Measurements from ENCODE around the gene TMCC3. TPM values are rescaled to one million over a fixed set of nuclear protein-coding genes. Genes with fewer than 3 reads are reported as not detected.

The TMCC3 gene
- total and polyA plus RNA-seq, 2 donors from 2014 or later, result 6.7 to 14.7 TPM

- H3K4me3 ChIP-seq (ENCODE audit: low read length in 3 of 3), result no peak overlapping the region
- no peaks in the 10 kb centered on the region for H3K27me3 ChIP-seq (ENCODE audit: control insufficient read depth, insufficient read depth, low read length)
- H3K27ac ChIP-seq (ENCODE audit: low read depth in 2 of 2, low read length in 2 of 2), result no peak overlapping the region
- no peak for DNase-seq
- TF ChIP-seq CTCF (IDR thresholded peaks at IDR 0.05; ENCODE audit: borderline replicate concordance, extremely low read depth, insufficient read depth), result no peak
- intact Hi-C loops (cut with DNase I), result no loop called here
- no peak for FAIRE-seq
- no peaks in the 10 kb centered on the region for H3K36me3 ChIP-seq (ENCODE audit: control insufficient read depth in 2 of 3, insufficient read depth in 3 of 3, low read length in 3 of 3)
- H3K4me1 ChIP-seq (ENCODE audit: control insufficient read depth in 2 of 3, insufficient read depth in 2 of 3, low read depth in 1 of 3, low read length in 3 of 3), result no peaks in the 10 kb centered on the region
- H3K9me3 ChIP-seq (ENCODE audit: control insufficient read depth in 2 of 3, insufficient read depth in 1 of 3, low read length in 3 of 3), result no peaks in the 10 kb centered on the region
- no peak overlapping the region for H3K9ac ChIP-seq (ENCODE audit: low read length in 3 of 3)
These were observed 39.3 kb upstream of the TMCC3 start for GRCh38 chr12:94689646-94690036.

GRCh38 chr12:94689002-94689645 is 38.8 kb upstream of the TMCC3 start:
- no peak overlapping the region for H3K4me3 ChIP-seq (ENCODE audit: low read length in 3 of 3)
- intact Hi-C loops (cut with DNase I), result no loop called here
- H3K9ac ChIP-seq (ENCODE audit: low read length in 3 of 3), result no peak overlapping the region
- H3K9me3 ChIP-seq (ENCODE audit: control insufficient read depth in 2 of 3, insufficient read depth in 1 of 3, low read length in 3 of 3), result no peaks in the 10 kb centered on the region
- no peaks in the 10 kb centered on the region for H3K36me3 ChIP-seq (ENCODE audit: control insufficient read depth in 2 of 3, insufficient read depth in 3 of 3, low read length in 3 of 3)
- no peak overlapping the region for H3K27ac ChIP-seq (ENCODE audit: low read depth in 2 of 2, low read length in 2 of 2)
- TF ChIP-seq CTCF (IDR thresholded peaks at IDR 0.05; ENCODE audit: borderline replicate concordance, extremely low read depth, insufficient read depth), result no peak
- FAIRE-seq (no peak), DNase-seq (no peak)
- H3K27me3 ChIP-seq (ENCODE audit: control insufficient read depth, insufficient read depth, low read length), result no peaks in the 10 kb centered on the region
- no peaks in the 10 kb centered on the region for H3K4me1 ChIP-seq (ENCODE audit: control insufficient read depth in 2 of 3, insufficient read depth in 2 of 3, low read depth in 1 of 3, low read length in 3 of 3)

GRCh38 chr12:94687891-94688290 is 37.5 kb upstream of the TMCC3 start:
- Histone ChIP-seq H3K27me3 (ENCODE audit: control insufficient read depth, insufficient read depth, low read length) (no peaks in the 10 kb centered on the region), H3K4me1 (ENCODE audit: control insufficient read depth in 2 of 3, insufficient read depth in 2 of 3, low read depth in 1 of 3, low read length in 3 of 3) (no peaks in the 10 kb centered on the region), H3K4me3 (ENCODE audit: low read length in 3 of 3) (no peak overlapping the region), H3K9ac (ENCODE audit: low read length in 3 of 3) (no peak overlapping the region), H3K36me3 (ENCODE audit: control insufficient read depth in 2 of 3, insufficient read depth in 3 of 3, low read length in 3 of 3) (no peaks in the 10 kb centered on the region), H3K9me3 (ENCODE audit: control insufficient read depth in 2 of 3, insufficient read depth in 1 of 3, low read length in 3 of 3) (no peaks in the 10 kb centered on the region), H3K27ac (ENCODE audit: low read depth in 2 of 2, low read length in 2 of 2) (no peak overlapping the region)
- DNase-seq (no peak), FAIRE-seq (no peak)
- intact Hi-C loops (cut with DNase I), result no loop called here
- TF ChIP-seq CTCF (IDR thresholded peaks at IDR 0.05; ENCODE audit: borderline replicate concordance, extremely low read depth, insufficient read depth), result no peak
